Osteoblast (primary cell): Measurements from ENCODE around the gene PIP5K1C. TPM values are rescaled to one million over a fixed set of nuclear protein-coding genes. Genes with fewer than 3 reads are reported as not detected.

ENCODE experiments used
- DNase-seq: peaks from one replicate; pipeline ENCODE4 v3.0.0; 2011; ENCODE audit warnings: low spot score, mixed read lengths; ENCODE audit not compliant: insufficient read length; ENCODE audit errors: missing footprints
- H2AFZ ChIP-seq: 2 replicates; pipeline ENCODE4 v1.6.0; 2011; ENCODE audit warnings: mild to moderate bottlenecking, low read length
- H3K27ac ChIP-seq: 2 replicates; pipeline ENCODE4 v1.5.1; 2011; ENCODE audit warnings: mild to moderate bottlenecking, low read depth, low read length, moderate library complexity
- H3K27me3 ChIP-seq: 2 replicates; pipeline ENCODE4 v1.6.0; 2012; ENCODE audit warnings: mild to moderate bottlenecking, control low read depth, inconsistent platforms, low read length, moderate library complexity; ENCODE audit not compliant: insufficient read depth
- H3K36me3 ChIP-seq: 2 replicates; pipeline ENCODE4 v1.5.1; 2011; ENCODE audit warnings: mild to moderate bottlenecking, low read length, control low read depth, moderate library complexity; ENCODE audit not compliant: insufficient read depth
- H3K4me1 ChIP-seq: 2 replicates; pipeline ENCODE4 v1.5.1; 2011; ENCODE audit warnings: mild to moderate bottlenecking, low read length, control low read depth, moderate library complexity; ENCODE audit not compliant: insufficient read depth
- H3K4me2 ChIP-seq: 2 replicates; pipeline ENCODE4 v1.6.0; 2011; ENCODE audit warnings: mild to moderate bottlenecking, low read length; ENCODE audit not compliant: insufficient read depth
- H3K4me3 ChIP-seq: fragments of 200-600 bp; sonication (generic); 3 replicates; pipeline ENCODE4 v1.5.1; 2012; ENCODE audit warnings: mild to moderate bottlenecking, low read length, inconsistent platforms; ENCODE audit not compliant: insufficient read depth
- H3K79me2 ChIP-seq: 2 replicates; pipeline ENCODE4 v1.6.0; 2012; ENCODE audit warnings: mild to moderate bottlenecking, low read length, control low read depth, inconsistent platforms; ENCODE audit not compliant: insufficient read depth
- H3K9me3 ChIP-seq: 2 replicates; pipeline ENCODE4 v1.5.1; 2011; ENCODE audit warnings: low read depth, low read length, control low read depth
- H4K20me1 ChIP-seq: 2 replicates; pipeline ENCODE4 v1.6.0; 2012; ENCODE audit warnings: mild to moderate bottlenecking, low read length, control low read depth; ENCODE audit not compliant: insufficient read depth
- CTCF ChIP-seq: IDR thresholded peaks from 2 replicates; pipeline ENCODE4 v1.5.1; 2011; ENCODE audit warnings: mild to moderate bottlenecking, low read depth, low read length, moderate library complexity; ENCODE audit errors: extremely low read depth
- total RNA-seq: library from RNA; depleted of rRNA; stranded (reverse); fragments of >200 nt; gene quantifications from 2 replicates; pipeline ENCODE4 v1.2.3, GENCODE V29; 2012

The PIP5K1C gene
- total RNA-seq, 1 donor, result 30.4 TPM

- peaks cover 3% of the 10 kb centered on the region for H3K27me3 ChIP-seq
- TF ChIP-seq CTCF, result no peak
- H2AFZ ChIP-seq, result no peak overlapping the region
Measured at GRCh38 chr19:3595521-3596061, 104.7 kb downstream of the PIP5K1C start.

GRCh38 chr19:3593156-3593555, 107.1 kb downstream of the PIP5K1C start:
- Histone ChIP-seq H3K36me3 (no peaks in the 10 kb centered on the region), H3K4me3 (no peak overlapping the region), H2AFZ (no peak overlapping the region), H3K27ac (no peak overlapping the region), H3K9me3 (no peaks in the 10 kb centered on the region), H3K4me1 (no peaks in the 10 kb centered on the region), H3K79me2 (no peaks in the 10 kb centered on the region), H3K4me2 (no peak overlapping the region), H3K27me3 (peaks cover 3% of the 10 kb centered on the region), H4K20me1 (no peaks in the 10 kb centered on the region)
- DNase-seq, result peak; percentile 27
- TF ChIP-seq CTCF, result no peak

More at GRCh38 chr19:3595521-3596061, 104.7 kb downstream of the PIP5K1C start:
- Histone ChIP-seq H3K4me1 (no peaks in the 10 kb centered on the region), H3K9me3 (no peaks in the 10 kb centered on the region), H3K27ac (no peak overlapping the region), H3K4me2 (no peak overlapping the region), H4K20me1 (no peaks in the 10 kb centered on the region), H3K79me2 (no peaks in the 10 kb centered on the region), H3K4me3 (no peak overlapping the region), H3K36me3 (no peaks in the 10 kb centered on the region)
- no peak for DNase-seq

- Histone ChIP-seq H3K27me3 (peaks cover 5% of the 10 kb centered on the region), H2AFZ (no peak overlapping the region), H3K4me3 (no peak overlapping the region), H4K20me1 (no peaks in the 10 kb centered on the region), H3K27ac (no peak overlapping the region), H3K36me3 (no peaks in the 10 kb centered on the region), H3K9me3 (no peaks in the 10 kb centered on the region), H3K4me2 (no peak overlapping the region), H3K4me1 (no peaks in the 10 kb centered on the region), H3K79me2 (no peaks in the 10 kb centered on the region)
- peak; percentile 70 for DNase-seq
- no peak for TF ChIP-seq CTCF
Measured at GRCh38 chr19:3591876-3592613, 108.2 kb downstream of the PIP5K1C start.

- no peaks in the 10 kb centered on the region for H4K20me1 ChIP-seq
- H3K9me3 ChIP-seq, result no peaks in the 10 kb centered on the region
- no peak overlapping the region for H3K4me3 ChIP-seq
- H3K27me3 ChIP-seq, result peaks cover 13% of the 10 kb centered on the region
- no peak overlapping the region for H3K4me2 ChIP-seq
- H3K27ac ChIP-seq, result no peak overlapping the region
- H3K36me3 ChIP-seq, result no peaks in the 10 kb centered on the region
- no peak for TF ChIP-seq CTCF
- no peaks in the 10 kb centered on the region for H3K4me1 ChIP-seq
- DNase-seq, result peak; percentile 87
- H2AFZ ChIP-seq, result no peak overlapping the region
- H3K79me2 ChIP-seq, result no peaks in the 10 kb centered on the region
Measured at GRCh38 chr19:3590991-3591659, 109.1 kb downstream of the PIP5K1C start.
